NK-92 (cell line): ENCODE measurements around the gene TEKTIP1.

Experiments used
- DNase-seq: peaks from one replicate; lab custom pipeline; 2025; ENCODE audit not compliant: unreplicated experiment; lab: John Stamatoyannopoulos, UW

Gene TEKTIP1

GRCh38 chr19:3538965-3539755, at the start of gene TEKTIP1:
TEKTIP1 (plus strand) TSS chr19:3539174; CDS start chr19:3539178, 4 bp downstream.
- DNase-seq: no peak

- no peak for DNase-seq
Observed at GRCh38 chr19:3491396-3492119, 47.4 kb upstream of the TEKTIP1 start.

GRCh38 chr19:3492131-3492839, 46.7 kb upstream of the TEKTIP1 start:
- no peak for DNase-seq

GRCh38 chr19:3492919-3493318, 46.1 kb upstream of the TEKTIP1 start:
- DNase-seq: no peak

- DNase-seq: no peak
Observed at GRCh38 chr19:3493651-3494050, 45.3 kb upstream of the TEKTIP1 start.

GRCh38 chr19:3494051-3494450, 44.9 kb upstream of the TEKTIP1 start:
- DNase-seq: no peak

GRCh38 chr19:3494559-3494958, 44.4 kb upstream of the TEKTIP1 start:
- DNase-seq: no peak

GRCh38 chr19:3496392-3497273, 42.3 kb upstream of the TEKTIP1 start:
- DNase-seq: no peak

GRCh38 chr19:3497757-3498520, 41.0 kb upstream of the TEKTIP1 start:
- no peak for DNase-seq

- DNase-seq: no peak
Observed at GRCh38 chr19:3499738-3500428, 39.1 kb upstream of the TEKTIP1 start.

- peak; percentile 60 for DNase-seq
Observed at GRCh38 chr19:3500429-3501101, 38.4 kb upstream of the TEKTIP1 start, which contains the start of gene DOHH. DOHH (minus strand) TSS chr19:3500674; CDS start chr19:3496814, 3,860 bp downstream.

- DNase-seq: no peak
Observed at GRCh38 chr19:3501780-3502179, 37.2 kb upstream of the TEKTIP1 start.

- no peak for DNase-seq
Observed at GRCh38 chr19:3503036-3503572, 35.9 kb upstream of the TEKTIP1 start.

GRCh38 chr19:3504735-3505134, 34.2 kb upstream of the TEKTIP1 start:
- no peak for DNase-seq

GRCh38 chr19:3505598-3506383, 33.2 kb upstream of the TEKTIP1 start, which contains the start of gene FZR1:
FZR1 (plus strand) TSS chr19:3506311; CDS start chr19:3522990, 16,679 bp downstream.
- DNase-seq: peak; percentile 98

- no peak for DNase-seq
Observed at GRCh38 chr19:3506384-3507340, 32.3 kb upstream of the TEKTIP1 start.
